HEK293 (cell line): ENCODE data around the gene MAL.

Experiments used
- CTCF ChIA-PET: fragments of 350-600 bp; formaldehyde crosslinking; extraction: SDS; loops from one replicate; lab custom pipeline; 2021; ENCODE audit warnings: antibody characterized with exemption; lab: Yijun Ruan, JAX
- POLR2A ChIA-PET: fragments of 300-600 bp; formaldehyde crosslinking; extraction: SDS; loops from one replicate; lab custom pipeline; 2020; ENCODE audit warnings: antibody characterized with exemption, inconsistent platforms; lab: Yijun Ruan, JAX
- H3K27ac ChIP-seq: fragments of 200-500 bp; sonication (Bioruptor generic); 2 replicates; pipeline ENCODE4 v1.5.1; 2014; ENCODE audit warnings: low read depth, low read length, control low read depth, inconsistent platforms; ENCODE audit errors: extremely low read depth
- H3K36me3 ChIP-seq, 2 experiments: fragments of 200-500 bp in 1 of 2; sonication (Bioruptor generic) in 1 of 2; 1 replicate in 1 of 2; 2 replicates in 1 of 2; pipeline ENCODE4 v1.5.1; 2014 to 2017; ENCODE audit warnings: inconsistent platforms in 2 of 2, low read length in 2 of 2; ENCODE audit not compliant: control insufficient read depth in 2 of 2, insufficient read depth in 1 of 2
- H3K4me1 ChIP-seq: fragments of 200-500 bp; sonication (Bioruptor generic); 2 replicates; pipeline ENCODE4 v1.5.1; 2014; ENCODE audit warnings: mild to moderate bottlenecking, low read length, inconsistent platforms; ENCODE audit not compliant: control insufficient read depth, insufficient read depth
- H3K4me3 ChIP-seq: 2 replicates; pipeline ENCODE4 v1.5.1; 2011; ENCODE audit warnings: low read depth, mild to moderate bottlenecking, control low read depth, low read length, moderate library complexity
- H3K9me3 ChIP-seq: fragments of 200-500 bp; sonication (Bioruptor generic); 2 replicates; pipeline ENCODE4 v1.5.1; 2014; ENCODE audit warnings: low read depth, low read length, inconsistent platforms; ENCODE audit not compliant: control insufficient read depth, insufficient read depth
- KLF7 ChIP-seq: fragments of 450-650 bp; formaldehyde crosslinking; IDR thresholded peaks from 2 replicates; pipeline ENCODE4 v1.5.1; 2016; ENCODE audit warnings: missing biosample characterization, missing genetic modification characterization, borderline replicate concordance
- SALL2 ChIP-seq: fragments of 450-650 bp; formaldehyde crosslinking; IDR thresholded peaks from 2 replicates; pipeline ENCODE4 v1.5.0; 2017; ENCODE audit warnings: missing biosample characterization, mild to moderate bottlenecking, missing genetic modification characterization, borderline replicate concordance
- SETDB1 ChIP-seq: IDR thresholded peaks from one replicate; pipeline ENCODE4 v1.6.1; 2017; ENCODE audit warnings: mild to moderate bottlenecking, low read length, moderate library complexity, mixed read lengths; ENCODE audit not compliant: insufficient read length
- ZNF132 ChIP-seq: fragments of 450-650 bp; formaldehyde crosslinking; IDR thresholded peaks from 2 replicates; pipeline ENCODE4 v1.5.1; 2017; ENCODE audit warnings: missing biosample characterization, missing genetic modification characterization, borderline replicate concordance
- ZNF138 ChIP-seq: fragments of 450-650 bp; formaldehyde crosslinking; IDR thresholded peaks from 2 replicates; pipeline ENCODE4 v1.5.1; 2016; ENCODE audit warnings: missing biosample characterization, missing genetic modification characterization, borderline replicate concordance
- ZNF146 ChIP-seq: fragments of 450-650 bp; formaldehyde crosslinking; IDR thresholded peaks from 2 replicates; pipeline ENCODE4 v1.5.1; 2016; ENCODE audit warnings: missing biosample characterization, missing genetic modification characterization
- ZNF214 ChIP-seq: fragments of 450-650 bp; formaldehyde crosslinking; IDR thresholded peaks from 2 replicates; pipeline ENCODE4 v1.5.1; 2017; ENCODE audit warnings: missing biosample characterization, mild to moderate bottlenecking, missing genetic modification characterization, borderline replicate concordance
- ZNF221 ChIP-seq: fragments of 450-650 bp; formaldehyde crosslinking; IDR thresholded peaks from 2 replicates; pipeline ENCODE4 v1.5.1; 2017; ENCODE audit warnings: missing biosample characterization, missing genetic modification characterization, borderline replicate concordance
- ZNF239 ChIP-seq: fragments of 450-650 bp; formaldehyde crosslinking; IDR thresholded peaks from 2 replicates; pipeline ENCODE4 v1.5.1; 2016; ENCODE audit warnings: missing biosample characterization, missing genetic modification characterization
- ZNF350 ChIP-seq: fragments of 450-650 bp; formaldehyde crosslinking; IDR thresholded peaks from 2 replicates; pipeline ENCODE4 v1.5.0; 2017; ENCODE audit warnings: missing biosample characterization, mild to moderate bottlenecking, missing genetic modification characterization
- ZNF366 ChIP-seq: fragments of 450-650 bp; formaldehyde crosslinking; conservative IDR thresholded peaks from 2 replicates; pipeline ENCODE4 v1.5.1; 2016; ENCODE audit warnings: missing biosample characterization, missing genetic modification characterization
- ZNF518A ChIP-seq: fragments of 450-650 bp; formaldehyde crosslinking; conservative IDR thresholded peaks from 2 replicates; pipeline ENCODE4 v1.5.1; 2016; ENCODE audit warnings: low read depth, missing biosample characterization, missing genetic modification characterization
- ZNF521 ChIP-seq: fragments of 450-650 bp; formaldehyde crosslinking; IDR thresholded peaks from 2 replicates; pipeline ENCODE4 v1.5.1; 2017; ENCODE audit warnings: missing biosample characterization, mild to moderate bottlenecking, missing genetic modification characterization
- ZNF529 ChIP-seq: fragments of 450-650 bp; formaldehyde crosslinking; IDR thresholded peaks from 2 replicates; pipeline ENCODE4 v1.5.1; 2017; ENCODE audit warnings: missing genetic modification characterization, missing biosample characterization; ENCODE audit not compliant: insufficient replicate concordance
- ZNF549 ChIP-seq: fragments of 450-650 bp; IDR thresholded peaks from 2 replicates; pipeline ENCODE4 v1.5.1; 2018; ENCODE audit warnings: missing biosample characterization, missing genetic modification characterization, mild to moderate bottlenecking, inconsistent platforms, moderate library complexity
- ZNF664 ChIP-seq: fragments of 450-650 bp; formaldehyde crosslinking; IDR thresholded peaks from 2 replicates; pipeline ENCODE4 v1.5.1; 2016; ENCODE audit warnings: missing biosample characterization, missing genetic modification characterization
- ZNF707 ChIP-seq: fragments of 450-650 bp; formaldehyde crosslinking; IDR thresholded peaks from 2 replicates; pipeline ENCODE4 v1.5.1; 2016; ENCODE audit warnings: missing biosample characterization, missing genetic modification characterization

MAL gene

GRCh38 chr2:94978917-94979316 is 46.6 kb upstream of the MAL start:
- CTCF ChIA-PET, result no interaction called here

GRCh38 chr2:94979406-94980375 is 45.8 kb upstream of the MAL start:
- Histone ChIP-seq H3K27ac (no peak overlapping the region), H3K9me3 (no peaks in the 10 kb centered on the region), H3K4me3 (no peak overlapping the region), H3K4me1 (no peaks in the 10 kb centered on the region), H3K36me3 (no peaks in the 10 kb centered on the region)
- ChIA-PET CTCF (interaction anchor here (0.5 to 1.0 kb wide), 2 partner anchors 22 to 398 kb away, joined by 4 to 5 read pairs; no protein-coding TSS in a partner anchor), POLR2A (no interaction called here)
- TF ChIP-seq ZNF138 (tag by site-specific recombination) (no peak), ZNF146 (tag by site-specific recombination) (no peak), ZNF518A (tag by site-specific recombination) (no peak), ZNF214 (tag by site-specific recombination) (no peak), ZNF664 (0 out of 2 replicates have a peak, but pooled peaks have one; percentile 28), ZNF549 (no peak), ZNF707 (no peak), SETDB1 (no peak), KLF7 (no peak)

More at GRCh38 chr2:94978917-94979316, 46.6 kb upstream of the MAL start:
- Histone ChIP-seq H3K4me1 (no peaks in the 10 kb centered on the region), H3K36me3 (no peaks in the 10 kb centered on the region), H3K9me3 (no peaks in the 10 kb centered on the region), H3K27ac (no peak overlapping the region), H3K4me3 (no peak overlapping the region)
- no peak for TF ChIP-seq ZNF521
- TF ChIP-seq ZNF132, result no peak
- TF ChIP-seq ZNF146 (tag by site-specific recombination), result peak; percentile 26; the same call in 1 of the 2 replicates
- TF ChIP-seq ZNF239 (tag by site-specific recombination), result no peak
- POLR2A ChIA-PET, result no interaction called here

- no peak overlapping the region for H3K27ac ChIP-seq
- TF ChIP-seq ZNF529 (tag by site-specific recombination) (no peak), ZNF350 (tag by site-specific recombination) (no peak), ZNF549 (no peak), ZNF366 (no peak), SALL2 (tag by site-specific recombination) (no peak), ZNF221 (tag by site-specific recombination) (no peak)
- no peaks in the 10 kb centered on the region for H3K36me3 ChIP-seq
- no peak overlapping the region for H3K4me3 ChIP-seq
- ChIA-PET CTCF (interaction anchor here (1.0 kb wide), 1 partner anchor 23 kb away, joined by 5 read pairs; no protein-coding TSS in a partner anchor), POLR2A (no interaction called here)
- no peaks in the 10 kb centered on the region for H3K4me1 ChIP-seq
- H3K9me3 ChIP-seq, result no peaks in the 10 kb centered on the region
Observed at GRCh38 chr2:94980406-94980805, 45.1 kb upstream of the MAL start.
